ENCODE data around the gene C22orf39.

Gene C22orf39

DNA sequence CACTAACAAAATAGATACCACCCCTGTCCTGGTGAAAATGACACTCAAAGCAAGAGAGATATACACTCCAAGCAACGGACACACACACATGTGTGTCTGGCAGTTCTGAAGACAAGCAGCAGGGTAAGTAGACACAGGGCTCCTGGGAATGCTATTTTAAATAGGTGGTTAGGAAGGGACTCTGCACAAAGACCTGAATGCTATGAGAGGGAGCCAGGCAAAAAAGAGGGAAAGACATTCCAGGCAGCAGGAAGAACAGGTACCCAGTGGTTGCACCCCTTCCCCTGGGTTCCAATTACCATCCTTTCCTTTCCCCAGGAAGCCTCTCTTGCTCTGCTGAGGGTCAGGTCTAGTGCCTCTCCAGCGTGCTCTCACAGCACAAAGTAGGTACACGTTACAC, 28.5 kb upstream of the C22orf39 start:
- DNase-seq: no peak

DNA sequence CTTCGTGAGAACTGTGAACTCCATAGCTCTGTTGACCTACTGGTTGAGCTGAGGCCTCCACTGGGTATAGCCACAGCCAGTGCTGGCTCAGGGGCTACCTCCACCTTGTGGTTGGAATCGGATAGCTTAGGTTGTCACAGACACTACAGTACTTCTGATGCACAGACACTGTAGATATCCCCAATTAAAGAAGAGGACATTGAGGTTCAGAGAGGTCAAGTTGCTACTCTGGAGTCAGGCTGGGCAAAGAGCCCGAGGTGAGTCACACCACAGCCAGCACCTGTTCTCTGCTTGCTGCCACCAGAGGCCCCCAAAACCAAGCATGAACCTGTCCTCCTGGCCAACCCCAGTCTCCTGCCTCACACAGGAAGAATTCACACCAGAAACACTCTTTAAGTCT, 26.1 kb upstream of the C22orf39 start:
- no peak for DNase-seq

DNA sequence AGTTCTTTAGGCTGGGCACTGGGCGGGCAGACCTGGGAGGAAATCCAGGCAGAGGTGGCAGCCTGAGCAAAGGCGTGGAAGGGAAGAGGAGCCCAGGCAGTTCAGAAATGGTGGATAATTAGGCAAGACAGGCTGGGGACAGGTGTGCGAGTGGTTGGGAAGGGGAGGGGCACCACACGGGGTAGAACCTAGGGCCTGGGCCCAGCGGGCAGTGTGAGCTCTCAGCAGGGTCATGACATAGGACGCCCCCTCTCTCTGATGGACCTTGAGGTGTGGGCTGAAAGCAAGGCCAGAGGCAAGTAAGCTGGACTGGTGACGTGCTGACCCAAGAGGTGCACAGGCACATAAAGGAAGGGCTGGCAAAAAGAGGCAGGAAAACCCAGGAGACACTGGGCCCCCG, 24.7 kb upstream of the C22orf39 start:
- no peak for DNase-seq

DNA sequence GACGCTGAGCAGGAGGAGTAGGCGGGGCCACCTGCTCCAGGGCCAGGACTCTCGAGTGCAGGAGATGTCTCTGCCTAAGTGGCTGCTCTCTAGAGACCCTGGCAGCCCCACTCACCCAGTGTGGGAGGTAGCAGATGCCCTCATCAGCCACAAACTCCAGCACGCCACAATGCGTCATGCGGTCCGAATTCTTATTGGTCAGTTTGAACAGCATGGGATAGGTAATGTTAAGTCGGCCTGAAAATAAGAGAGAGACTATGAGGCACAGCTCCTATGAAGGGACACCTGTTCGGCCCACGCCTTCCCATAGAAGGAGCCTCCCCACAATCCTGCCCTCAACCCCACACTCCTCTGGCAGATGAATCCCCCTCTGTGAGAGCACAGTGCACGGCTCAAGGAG, 24.1 kb upstream of the C22orf39 start:
- DNase-seq: no peak

DNA sequence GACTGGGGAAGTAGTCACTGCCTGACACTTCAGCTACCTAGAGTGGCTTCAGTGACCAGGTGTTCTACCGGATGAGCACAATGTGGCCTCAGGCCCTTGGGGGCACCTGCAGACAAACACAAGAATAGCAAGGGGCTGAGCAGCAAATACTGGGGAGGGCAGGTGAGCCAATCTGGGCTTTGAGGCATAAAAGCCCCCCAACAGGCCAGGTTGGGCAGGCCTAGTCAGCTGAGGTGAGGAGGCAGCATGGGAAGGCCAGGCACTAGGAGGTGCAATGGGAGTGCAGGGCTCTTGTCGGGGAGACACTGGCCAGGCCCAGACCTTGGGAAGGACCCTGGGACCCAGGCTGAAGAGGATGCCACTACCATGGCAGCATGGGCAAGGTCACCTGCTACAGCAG, 22.5 kb upstream of the C22orf39 start:
- no peak for DNase-seq

DNA sequence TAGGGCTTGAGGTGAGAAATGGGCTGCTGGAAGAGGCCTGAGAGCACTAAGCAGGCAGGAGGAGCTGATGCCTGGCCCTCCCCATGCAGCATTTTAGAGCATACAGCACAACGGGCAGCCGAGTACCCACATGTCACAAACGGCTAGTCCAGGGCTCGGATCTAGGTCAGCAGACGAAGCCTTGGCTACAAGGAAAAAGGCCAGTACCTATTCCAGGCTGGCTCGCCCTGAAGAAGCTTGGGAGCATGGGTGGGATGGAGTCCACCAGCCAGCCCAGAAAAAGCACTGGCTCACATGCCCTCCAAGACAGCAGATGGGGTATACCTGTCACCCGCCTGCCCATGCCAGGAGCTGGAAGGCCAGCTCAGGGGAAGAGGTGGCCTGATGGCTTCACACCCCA, 21.9 kb upstream of the C22orf39 start:
- DNase-seq: no peak

DNA sequence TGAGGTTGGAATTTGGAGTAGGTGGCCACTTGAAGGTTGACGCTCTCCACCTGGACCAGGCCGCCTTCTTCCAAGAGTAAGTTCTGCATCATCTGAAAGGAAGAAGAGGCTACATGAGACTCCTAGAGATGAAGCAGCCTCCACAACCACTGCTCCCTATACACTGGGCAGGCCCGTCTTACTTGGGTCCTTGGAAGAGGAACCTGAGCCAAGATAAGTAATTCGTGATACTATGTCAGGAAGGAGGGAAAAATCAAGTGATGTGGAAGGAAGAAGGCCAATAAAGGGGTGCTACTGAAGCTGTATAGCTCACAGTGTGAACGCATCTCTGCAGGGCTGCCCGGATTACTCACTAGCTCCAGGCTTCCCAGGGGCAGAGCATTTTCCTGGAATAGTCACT, 20.4 kb upstream of the C22orf39 start:
- DNase-seq: no peak

DNA sequence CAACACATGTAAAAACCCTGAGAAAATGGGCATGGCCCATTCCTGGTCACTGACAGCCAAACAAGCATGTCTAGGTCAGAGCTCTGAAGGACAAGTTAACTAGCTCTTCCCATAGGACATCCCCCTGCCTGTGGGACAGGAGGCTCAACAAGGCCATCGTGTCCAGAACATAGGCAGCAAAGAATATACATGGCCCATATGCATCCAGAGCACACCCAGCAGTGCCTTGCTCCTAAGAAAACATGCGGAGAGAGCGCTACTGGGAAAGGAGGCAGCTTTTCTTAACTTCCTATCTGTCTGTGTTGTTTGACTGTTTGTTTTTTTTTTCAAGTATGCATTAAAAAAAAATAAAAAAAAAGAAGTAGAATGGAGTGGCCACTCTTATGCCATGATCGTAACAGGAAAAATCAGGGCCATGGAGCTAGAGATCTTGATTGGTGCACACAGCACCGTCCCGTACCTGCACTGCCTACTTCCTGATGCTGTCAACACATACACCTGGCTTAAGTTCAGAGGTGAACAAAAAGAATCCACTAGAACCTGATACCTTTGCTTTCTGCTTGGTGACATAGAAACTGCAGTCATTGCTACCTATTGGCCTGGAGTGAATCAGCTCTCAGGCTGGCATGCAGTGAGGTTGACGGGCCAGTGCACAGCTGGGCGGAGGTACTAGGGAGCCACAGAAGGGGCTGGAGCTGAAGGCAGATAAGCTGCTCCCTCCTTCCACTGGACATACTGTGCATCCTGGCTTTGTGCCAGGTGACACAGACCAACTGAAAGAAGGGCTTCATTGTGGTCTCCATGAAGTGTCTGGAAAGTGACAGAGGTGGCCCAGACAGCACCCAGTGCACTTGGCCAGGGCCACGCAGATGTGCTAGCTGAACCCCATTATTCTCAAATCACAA, 19.6 kb upstream of the C22orf39 start:
- DNase-seq: no peak

DNA sequence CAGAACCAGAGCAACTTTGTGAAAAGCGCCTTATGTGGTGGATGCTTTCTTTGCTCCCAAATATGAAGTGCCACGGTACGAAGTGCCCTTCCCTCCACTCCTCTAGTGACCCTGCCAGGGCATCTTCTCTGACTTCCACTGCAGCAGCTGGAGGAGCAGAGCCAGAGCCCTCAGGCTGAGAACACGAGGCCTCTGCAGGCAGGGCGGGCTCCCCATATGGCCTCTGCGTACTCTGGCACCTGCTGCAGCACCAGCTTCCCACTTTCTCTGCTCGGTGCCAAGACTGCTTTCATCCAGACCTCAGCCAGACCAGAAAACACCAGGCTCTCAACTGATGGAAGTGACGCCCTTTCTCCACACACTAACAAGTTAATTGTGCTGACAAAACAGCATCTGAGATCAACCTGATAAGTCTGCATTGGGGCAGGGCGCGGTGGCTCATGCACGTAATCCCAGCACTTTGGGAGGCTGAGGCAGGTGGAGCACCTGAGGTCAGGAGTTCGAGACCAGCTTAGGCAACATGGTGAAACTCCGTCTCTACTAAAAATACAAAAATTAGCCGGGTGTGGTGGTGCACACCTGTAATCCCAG, 18.7 kb upstream of the C22orf39 start:
- DNase-seq: no peak

DNA sequence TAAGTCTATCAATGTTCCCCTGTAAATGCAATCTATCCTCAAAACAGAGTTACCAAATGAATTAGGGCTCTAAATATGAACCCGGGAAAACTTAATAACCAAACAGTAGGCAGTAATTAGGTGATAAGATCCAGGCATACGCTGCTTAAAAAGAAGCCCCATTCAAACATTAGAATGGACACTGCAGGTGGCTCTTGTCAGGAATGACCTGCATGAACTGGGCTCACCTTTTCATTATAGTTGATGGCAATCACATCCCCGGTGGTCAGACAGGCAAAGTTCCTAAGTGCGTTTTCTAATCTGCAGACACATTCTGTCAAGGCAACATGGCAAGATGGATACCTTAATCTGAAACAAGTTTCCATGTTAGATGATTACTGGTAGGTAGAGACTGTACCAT, 17.5 kb upstream of the C22orf39 start:
- DNase-seq: no peak

DNA sequence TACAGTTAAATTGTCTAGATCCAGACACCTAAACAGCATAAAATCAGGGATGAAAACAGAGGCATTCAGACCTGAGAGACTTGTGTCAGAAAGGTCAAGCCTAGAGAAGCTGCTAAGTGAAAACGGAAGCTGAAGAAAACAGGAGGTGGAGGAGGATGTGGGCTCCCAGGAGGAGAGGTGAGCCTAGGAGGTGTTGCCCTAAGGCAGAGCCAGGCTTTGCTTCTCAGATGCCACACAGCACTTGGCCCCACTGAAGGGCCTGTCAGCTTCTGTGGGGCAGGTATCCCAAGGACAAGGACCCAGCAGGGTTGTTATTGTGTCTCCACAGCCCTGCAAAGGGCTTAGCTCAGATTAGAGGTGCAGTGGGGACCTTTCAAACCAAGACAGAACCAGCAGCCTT, 17.0 kb upstream of the C22orf39 start:
- no peak for DNase-seq

DNA sequence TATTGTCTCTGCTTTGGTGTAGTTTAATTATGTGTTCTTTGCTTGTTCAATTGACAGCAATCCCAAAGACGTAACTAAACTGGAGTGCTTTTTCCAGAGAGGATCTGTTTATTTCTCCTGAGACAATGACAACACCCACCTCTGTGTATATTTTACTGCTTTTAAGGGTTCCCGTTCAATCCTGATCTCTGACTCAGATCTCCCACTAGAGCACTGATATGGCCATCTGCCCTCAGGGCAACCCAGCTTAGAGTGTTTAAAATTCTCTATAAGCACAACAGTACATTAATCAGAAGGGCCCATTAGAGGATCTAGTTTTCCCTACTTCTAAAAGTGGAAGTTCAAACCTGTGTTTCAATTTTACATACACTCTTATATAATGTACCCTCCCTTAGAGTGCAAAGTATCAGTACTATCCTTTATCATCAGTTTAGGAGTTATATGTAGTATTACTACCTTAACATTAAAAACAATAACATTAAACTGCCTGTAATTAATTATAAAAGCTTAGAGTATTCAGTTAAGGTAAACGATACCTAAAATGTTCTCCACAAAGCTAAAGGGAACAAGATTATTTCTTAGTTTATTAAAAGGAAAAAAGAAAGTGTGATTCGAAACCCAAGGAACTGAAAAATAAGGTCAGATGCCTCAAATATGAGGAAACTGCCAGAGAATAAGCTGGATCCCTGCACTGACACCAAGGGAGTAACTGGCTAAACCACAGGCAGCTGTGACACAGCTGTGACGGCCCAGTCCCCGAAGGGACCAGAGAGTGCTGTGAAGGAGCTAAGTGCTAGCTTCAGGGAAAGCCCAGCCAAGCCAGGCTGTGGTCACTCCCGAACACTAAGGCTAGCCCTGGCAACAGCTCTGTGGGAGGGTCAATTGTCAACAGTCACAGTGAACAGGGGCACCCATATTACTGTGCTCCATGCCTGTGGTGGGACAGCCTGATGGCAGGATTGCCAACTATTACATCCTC, 16.3 kb upstream of the C22orf39 start:
- DNase-seq: no peak

DNA sequence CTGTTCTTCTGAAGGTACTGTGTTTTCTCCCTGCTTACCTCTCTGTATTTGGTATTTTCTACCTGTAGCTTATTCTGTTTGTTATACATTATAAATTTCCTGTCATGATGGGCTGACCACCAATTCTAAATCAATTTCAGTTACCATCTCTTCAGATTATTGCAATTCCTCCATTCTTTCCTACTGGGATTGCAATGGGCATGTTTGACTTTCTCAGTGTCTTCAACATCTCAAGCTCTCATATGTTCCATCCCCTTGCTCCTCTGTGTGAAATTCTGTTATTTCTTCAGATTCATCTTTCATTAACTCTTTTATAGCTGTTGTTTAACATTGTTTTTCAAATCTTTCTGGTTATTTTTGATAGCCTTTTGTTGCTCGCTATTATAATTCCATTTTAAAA, 15.5 kb upstream of the C22orf39 start:
- DNase-seq: no peak

DNA sequence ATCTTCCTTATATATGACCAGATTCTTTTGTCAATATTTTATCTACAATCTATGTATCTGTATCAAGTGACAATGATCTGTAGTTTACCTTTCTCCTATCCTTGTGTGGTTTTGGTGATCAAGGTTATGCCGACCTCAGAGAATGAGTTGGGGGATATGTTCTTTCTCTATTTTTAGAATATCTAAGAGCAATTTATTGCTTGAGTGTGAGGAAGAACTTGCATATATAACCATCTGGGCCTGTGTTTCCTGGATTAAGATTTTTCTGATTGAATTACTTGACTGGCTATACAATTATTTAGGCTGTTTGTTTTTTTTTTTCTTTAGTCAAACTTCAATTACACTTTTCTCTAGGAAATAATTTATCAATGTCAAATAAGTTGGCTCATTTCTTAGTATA, 14.0 kb upstream of the C22orf39 start:
- DNase-seq: no peak

DNA sequence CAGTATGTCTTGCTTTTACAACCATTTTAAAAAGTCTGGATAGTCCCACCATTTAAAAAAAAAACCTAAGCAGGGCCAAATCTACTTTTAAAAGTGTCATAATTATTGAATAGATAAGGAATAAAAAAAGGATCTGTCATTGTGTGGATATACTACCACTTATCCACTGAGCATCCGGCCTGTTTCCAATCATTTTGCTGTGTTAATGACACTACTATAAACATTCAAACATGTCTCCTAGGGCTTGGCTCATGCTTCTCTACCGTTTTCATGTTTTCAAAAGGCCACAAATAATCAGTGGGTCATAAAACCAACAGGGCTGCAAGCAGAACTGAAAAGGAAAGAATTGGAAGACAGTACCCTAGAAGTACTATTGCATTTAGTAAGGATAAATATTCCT, 12.5 kb upstream of the C22orf39 start:
- no peak for DNase-seq

DNA sequence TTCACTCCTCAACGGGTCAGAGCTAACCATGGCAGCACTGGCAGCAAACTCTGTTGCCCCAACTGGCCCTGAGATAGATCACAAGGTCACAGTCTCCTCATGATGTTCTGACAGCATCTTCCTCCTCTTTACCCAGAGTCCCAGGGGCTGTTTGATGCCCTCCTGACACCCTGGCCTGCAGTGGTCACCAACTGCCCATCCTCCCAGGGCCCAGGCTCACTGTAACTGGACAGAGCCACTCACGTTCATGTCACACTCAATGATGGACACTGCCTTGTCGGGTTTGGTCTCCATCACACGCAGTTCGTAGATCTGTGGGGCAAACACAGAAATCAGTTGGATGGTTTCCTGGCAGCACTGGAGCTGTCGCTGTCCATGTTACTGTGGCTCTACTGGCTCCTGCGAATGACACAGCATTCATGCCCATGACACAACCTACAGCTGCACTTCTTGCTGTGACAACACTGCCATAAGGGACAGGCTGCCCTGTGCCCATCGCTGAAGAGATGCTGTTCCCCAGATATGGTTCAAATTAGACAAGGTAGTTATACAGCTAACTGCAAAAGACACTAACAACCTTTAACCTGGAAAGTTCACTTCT, 10.4 kb upstream of the C22orf39 start:
- no peak for DNase-seq

DNA sequence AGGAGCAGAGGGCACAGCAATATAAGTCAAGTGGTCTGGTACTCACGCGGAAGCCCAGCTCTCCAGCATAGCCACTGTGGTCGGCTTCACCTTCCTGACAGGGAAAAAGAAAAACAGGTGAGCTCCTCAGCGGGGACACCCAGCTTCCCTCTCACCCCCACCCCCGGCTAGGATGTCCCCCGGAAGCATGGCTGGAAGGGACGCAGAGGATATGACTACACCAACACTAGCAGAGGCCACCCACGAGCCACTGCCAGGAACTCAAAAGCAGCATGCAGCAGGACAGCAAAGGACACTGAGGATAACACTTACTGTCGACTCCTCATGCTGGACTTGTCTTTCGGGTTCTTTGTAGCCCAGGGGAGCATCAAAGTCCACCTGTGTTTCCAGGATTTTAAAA, 9.0 kb upstream of the C22orf39 start:
- no peak for DNase-seq

DNA sequence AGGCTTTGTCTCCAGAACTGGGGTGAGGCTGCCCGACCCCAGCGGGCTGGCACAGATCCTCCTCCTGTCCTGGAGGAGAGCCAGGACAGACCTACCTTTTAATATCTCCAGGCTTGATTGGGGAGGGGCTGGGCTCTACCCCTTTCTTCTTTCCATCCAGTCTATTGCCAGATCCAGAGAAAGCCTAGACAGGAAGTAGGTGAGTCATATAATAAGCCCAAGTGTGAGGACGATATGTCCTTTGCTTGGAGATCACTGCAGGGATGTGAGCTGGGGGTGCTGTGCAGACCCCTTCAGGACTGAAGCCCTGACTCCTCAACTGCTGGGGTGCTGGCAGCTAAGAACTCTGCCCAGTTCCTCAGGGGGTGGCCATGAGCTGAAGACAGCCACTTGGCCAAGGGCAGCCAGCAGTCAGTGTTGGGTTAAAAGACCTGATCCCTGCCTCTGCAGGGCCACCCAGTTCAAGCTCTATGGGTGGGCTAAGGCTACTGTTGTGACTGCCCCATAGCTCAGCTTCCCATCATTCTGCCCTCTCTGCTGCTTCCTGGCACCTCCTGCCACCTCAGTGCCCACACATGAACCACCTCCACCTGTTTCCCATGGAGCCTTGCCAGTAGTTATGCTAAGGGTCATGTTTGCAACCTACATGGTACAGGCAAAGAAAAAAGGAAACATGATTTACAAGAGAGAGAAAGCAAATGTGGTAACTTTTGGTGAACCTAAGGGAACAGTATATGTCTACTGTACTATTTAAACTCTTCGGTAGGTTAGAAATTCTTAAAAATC, 8.3 kb upstream of the C22orf39 start:
- DNase-seq: no peak

DNA sequence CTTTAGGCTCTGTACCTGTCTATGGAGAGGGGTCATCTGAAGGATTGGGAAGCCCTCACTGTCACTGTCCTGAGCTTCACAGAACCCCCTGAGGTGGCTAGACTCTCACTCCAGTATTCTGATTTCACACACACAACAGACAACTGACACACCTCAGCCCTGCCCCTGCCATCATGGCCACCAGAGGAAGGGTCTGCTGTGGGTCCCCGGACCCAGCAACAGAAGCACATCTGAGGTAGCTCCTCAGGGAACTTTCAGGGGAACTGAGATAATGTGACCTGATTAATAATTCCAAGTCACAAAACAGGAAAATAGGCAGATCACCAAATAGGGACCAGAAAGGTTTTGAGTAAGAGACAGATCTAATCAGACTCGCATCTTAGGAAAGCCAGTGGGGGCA, 7.5 kb upstream of the C22orf39 start:
- no peak for DNase-seq

DNA sequence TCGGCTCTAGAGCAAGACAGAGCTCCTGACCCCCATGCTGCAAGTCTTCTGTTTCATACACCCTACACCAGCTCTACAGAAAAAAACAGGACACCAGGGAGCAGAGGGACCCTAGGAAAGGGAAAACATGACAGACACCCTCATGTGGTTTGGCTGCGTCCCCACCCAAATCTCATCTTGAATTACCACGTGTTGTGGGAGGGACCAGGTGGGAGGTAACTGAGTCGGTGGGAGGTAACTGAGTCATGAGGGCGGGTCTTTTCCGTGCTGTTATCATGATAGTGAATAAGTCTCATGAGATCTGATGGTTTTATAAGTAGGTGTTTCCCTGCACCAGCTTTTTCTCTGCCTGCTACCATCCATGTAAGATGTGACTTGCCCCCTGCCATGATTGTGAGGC, 6.6 kb upstream of the C22orf39 start:
- no peak for DNase-seq

DNA sequence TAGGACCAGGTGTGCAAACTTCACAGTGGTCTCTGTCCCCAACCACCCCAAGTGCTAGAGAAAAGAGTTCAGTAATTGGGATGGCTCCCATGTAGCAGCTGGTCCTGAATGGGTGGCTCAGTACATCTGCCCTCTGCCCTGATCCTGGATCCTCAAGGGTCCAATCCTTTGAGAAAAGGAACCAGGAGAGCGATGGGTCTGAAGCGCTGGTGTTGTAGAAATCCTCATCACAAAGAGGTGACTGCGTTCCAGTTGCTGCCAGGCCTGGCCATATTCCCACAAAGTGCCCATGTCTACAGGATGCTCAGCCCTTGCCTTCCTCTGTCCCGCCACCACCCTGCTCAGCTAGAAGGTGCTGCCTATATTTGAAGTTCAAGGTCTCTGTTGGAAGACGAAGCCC, 6.2 kb upstream of the C22orf39 start:
- DNase-seq: no peak

DNA sequence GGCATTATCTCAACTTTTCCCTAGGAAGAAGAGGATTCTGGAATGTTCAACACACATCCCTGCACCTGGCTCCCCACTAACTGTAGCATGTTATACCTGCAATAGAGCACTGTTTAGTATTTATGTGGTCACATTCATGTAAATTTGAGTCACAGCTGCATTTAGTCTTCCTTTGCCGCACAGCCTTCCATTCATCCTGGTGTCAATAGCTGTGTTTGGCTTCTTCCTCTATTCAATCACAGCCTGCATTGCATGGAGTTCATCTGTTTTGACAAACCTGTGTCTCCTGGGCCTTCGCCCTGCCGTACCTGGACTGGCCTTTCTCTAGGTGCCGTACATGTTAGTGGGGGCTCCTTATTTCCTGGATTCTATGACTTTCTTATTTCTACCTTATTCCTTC, 4.1 kb upstream of the C22orf39 start:
- DNase-seq: no peak
